NAMALWA (cell line): ENCODE results near the gene KIF3A.

Experiments
- DNase-seq: peaks from one replicate; pipeline ENCODE4 v3.0.0-alpha.2; 2015; ENCODE audit warnings: low spot score

The KIF3A gene

DNA sequence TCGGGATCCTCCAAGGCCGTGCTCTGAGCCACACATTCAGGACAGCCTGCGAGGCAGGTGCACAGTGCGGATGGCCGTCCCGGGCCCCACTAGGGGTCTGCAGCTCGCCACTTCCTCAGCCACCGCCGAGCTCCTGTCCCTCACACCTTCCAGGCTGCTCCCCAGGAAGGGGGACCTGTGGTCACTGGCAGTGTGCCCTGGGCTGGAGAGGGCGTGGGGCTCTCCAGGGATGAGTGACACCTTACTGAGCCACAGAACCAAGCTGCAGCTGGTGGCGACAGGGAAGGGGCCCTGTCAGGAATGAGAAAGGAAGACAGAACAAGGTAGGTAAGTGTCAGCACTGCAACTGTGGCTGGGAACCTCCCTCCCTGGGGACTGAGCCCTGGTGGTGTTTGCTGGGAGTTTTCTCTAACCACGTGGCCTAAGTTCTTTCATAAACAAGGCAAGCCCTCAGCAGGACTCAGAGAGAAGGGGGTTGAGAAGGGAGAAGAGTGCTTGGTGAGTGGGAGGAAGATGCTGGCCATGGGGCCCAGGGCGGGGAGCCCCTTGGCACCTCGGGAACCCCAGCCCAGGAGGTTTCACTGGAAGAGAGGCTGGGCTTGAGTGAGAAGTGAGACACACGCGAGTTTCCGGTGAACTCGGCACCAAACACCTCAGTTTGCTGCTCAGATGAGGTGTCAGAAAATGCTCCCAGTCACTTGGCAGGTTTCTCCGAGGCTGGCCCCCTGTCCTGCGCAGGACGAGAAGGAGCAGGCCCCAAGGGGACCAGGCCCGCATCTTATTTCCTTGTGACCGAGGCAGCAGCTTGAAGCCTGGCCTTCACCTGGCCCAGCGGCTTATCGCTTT lies 74.2 kb downstream of the KIF3A start:
- DNase-seq: peak; percentile 55

DNA sequence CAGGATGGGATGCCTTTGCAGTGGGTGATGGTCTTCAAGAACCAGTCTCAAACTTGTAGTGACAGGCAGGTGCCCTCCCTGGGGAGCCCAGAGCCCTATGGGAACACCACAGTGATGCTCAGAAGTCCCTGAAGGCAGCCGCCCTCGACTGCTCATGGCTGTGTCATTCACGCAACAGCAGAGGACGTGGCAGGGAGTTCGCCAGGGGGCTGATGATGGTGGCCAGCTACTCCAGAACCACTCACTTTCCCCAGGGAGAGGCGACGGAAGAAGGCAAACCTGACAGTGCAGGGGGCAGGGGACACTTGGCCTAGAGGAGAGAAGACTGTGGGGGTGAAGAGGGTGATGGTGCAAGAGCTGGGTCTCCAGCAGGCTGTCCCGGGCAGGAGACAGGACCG lies 75.3 kb downstream of the KIF3A start:
- DNase-seq: no peak

DNA sequence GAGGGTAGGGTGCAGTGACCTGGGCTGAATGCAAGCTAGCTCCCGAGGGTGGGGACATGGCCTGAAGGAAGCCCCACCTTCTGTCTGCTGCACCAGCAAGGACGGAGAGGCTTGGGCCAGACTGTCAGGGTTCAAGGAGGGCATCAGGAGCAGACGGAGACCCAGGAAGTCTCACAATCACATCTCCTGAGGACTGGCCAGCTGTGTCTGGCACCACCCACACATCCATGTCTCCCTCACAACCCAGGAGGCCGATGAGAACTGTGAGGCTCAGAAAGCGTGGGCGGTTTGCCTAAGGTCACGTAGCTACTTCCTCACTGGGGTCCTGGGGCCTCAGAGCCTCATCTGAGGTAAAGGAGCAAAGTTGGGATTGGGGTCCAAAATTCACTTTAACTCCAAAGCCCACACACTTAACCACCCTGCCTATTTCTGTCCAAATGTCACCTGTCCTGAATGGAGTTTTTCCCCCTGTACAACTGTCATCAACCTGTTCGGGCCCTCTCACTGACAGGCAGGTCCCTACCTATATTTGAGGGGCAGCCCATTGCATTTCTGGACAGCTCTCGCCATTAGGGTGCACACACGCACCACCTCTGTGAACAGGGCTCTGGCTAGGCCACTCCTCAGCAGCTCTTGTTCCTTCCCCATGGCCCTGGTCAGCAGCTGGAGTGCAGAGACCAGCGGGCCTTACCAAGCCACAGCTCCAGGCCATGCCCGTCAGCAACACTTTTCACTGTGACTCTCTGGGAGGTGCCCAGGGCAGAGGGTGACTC lies 75.9 kb downstream of the KIF3A start:
- no peak for DNase-seq

DNA sequence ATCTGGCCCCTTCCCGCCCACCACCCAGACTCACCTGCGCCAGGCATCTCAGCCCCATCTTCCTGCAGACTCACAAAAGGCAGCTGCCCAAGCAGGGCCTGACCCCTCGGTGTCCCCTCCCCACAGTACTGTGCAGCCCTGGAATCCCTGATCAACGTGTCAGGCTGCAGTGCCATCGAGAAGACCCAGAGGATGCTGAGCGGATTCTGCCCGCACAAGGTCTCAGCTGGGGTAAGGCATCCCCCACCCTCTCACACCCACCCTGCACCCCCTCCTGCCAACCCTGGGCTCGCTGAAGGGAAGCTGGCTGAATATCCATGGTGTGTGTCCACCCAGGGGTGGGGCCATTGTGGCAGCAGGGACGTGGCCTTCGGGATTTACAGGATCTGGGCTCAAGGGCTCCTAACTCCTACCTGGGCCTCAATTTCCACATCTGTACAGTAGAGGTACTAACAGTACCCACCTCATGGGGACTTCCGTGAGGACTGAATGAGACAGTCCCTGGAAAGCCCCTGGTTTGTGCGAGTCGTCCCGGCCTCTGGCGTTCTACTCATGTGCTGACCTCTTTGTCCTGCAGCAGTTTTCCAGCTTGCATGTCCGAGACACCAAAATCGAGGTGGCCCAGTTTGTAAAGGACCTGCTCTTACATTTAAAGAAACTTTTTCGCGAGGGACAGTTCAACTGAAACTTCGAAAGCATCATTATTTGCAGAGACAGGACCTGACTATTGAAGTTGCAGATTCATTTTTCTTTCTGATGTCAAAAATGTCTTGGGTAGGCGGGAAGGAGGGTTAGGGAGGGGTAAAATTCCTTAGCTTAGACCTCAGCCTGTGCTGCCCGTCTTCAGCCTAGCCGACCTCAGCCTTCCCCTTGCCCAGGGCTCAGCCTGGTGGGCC lies 77.5 kb downstream of the KIF3A start:
- DNase-seq: no peak

DNA sequence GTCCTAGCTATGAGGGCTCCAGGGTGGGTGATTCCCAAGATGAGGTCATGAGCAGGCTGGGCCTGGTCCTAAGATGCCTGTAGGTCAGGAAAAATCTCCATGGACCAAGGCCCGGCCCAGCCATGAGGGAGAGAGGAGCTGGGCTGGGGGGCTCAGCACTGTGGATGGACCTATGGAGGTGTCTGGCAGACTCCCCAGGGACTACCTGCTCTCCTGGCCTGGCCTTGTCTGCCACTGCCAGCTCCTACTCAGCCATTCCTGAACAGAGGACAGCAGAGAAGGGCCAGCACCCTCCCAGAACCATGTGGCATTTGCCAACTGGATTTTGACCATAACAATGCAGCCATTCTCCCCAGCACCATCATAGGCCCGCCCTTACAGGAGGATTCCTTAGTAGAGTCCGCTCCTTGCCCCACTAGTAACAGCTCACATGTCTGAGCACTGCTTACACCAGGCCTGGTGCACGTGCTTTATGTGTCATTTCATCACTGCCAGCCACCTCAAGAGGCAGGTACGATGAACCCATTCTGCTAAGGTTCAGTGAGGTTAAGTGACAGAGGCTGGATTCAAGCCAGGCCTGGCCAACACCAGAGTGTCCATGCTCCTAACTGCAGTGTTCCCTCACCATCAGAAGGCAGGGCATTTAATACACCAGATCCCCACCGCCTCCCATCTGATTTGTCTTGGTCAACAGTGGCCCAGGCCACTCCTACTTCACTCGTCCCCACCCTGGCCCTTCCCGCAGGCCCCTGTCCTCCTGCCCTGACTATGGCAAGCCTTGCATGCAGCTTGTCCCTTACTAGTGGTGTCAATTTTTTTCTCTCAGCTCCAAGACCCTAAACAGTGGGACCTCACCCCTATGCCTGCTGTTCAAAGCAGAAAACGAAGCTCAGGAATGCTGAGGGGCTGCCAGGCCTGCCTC lies 78.7 kb downstream of the KIF3A start:
- no peak for DNase-seq

DNA sequence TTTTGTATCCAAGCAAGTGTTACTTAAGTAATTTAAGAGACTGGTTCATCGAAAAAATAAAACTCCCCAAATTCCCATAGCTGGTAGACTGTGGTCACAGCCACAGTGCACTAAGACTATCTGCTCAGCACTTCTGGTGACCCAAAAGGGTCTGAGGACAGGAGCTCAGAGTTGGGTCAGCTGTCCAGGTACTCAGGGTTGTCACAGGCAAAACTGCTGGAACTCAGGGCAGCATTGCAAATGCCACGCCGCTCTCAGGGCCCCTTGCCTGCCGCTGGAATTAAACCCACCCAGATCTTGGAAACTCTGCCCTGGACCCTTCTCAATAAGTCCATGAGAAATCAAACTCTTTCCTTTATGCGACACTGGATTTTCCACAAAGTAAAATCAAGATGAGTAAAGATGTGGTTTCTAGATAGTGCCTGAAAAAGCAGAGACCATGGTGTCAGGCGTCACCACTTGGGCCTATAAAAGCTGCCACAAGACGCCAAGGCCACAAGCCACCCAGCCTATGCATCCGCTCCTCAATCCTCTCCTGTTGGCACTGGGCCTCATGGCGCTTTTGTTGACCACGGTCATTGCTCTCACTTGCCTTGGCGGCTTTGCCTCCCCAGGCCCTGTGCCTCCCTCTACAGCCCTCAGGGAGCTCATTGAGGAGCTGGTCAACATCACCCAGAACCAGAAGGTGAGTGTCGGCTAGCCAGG lies 79.5 kb downstream of the KIF3A start, which contains the start of gene IL13:
Gene IL13, plus strand, starts transcription at position 498 of the 705 bp plus-strand sequence. Its CDS starts 14 bp downstream, at position 512.
- DNase-seq: no peak

DNA sequence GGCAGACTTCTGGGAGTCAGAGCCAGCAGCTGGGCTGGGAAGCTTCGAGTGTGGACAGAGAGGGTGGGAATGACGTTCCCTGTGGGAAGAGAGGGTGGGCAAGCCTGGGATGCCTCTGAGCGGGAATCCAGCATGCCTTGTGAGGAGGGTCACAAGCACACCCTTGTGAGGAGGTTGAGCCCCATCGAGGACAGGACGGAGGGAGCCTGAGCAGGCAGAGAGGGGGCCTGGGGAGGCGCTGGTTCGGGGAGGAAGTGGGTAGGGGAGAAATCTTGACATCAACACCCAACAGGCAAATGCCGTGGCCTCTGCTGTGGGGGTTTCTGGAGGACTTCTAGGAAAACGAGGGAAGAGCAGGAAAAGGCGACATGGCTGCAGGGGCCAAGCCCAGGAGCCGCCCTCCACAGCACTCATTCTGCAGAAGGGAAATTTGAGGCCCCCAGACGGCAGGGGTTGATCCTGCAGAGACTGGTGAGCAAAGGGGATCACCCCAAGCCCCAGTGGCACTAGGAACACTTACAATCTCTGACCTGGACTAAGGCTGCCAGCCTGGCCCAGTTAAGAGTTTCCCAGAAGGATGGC lies 80.5 kb downstream of the KIF3A start:
- no peak for DNase-seq

DNA sequence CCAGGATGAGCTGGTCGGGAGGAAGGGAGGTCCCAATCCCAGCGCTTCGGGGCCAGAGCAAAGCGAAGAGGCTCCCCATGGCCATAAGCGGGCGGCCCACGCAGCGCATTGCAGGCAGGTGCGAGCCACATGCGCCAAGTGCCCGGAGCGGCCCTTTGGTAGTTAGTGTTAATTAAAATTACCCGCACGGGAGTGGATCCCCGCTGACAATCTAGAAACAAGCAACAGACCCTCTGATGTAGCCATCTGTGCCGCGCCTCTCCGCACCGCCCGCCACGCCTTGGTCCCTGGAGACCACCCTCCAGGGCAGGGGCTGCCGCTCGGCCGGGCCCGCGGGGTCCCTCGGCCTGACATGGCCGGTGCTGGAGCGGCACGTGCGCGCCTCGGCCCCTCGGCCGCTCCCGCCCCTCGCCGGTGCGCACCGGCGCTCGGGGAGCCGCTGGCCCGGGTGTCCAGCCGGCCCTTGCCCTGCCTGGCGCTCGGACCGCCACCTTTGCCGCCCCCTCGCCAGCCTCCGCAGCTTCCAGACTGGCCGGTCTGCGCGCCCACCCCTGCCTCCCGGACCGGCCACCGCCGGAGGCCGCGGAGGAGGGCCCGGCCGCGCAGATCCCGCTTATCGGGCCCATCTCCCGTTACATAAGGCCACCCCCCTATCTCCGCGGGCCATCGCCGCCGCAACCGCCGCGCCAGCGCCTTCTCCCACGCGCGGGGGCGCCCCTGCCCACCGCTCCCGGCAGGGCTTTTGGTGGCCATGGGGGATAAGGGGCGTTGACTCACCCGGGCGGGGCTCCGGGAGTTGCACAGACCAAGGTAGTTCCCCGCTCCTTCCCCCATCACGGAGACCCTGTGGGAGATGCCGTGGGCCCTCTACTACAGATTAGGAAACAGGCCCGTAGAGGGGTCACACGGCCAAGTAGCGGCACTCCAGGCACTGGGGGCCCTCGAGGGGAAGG lies 81.2 kb downstream of the KIF3A start:
- no peak for DNase-seq

DNA sequence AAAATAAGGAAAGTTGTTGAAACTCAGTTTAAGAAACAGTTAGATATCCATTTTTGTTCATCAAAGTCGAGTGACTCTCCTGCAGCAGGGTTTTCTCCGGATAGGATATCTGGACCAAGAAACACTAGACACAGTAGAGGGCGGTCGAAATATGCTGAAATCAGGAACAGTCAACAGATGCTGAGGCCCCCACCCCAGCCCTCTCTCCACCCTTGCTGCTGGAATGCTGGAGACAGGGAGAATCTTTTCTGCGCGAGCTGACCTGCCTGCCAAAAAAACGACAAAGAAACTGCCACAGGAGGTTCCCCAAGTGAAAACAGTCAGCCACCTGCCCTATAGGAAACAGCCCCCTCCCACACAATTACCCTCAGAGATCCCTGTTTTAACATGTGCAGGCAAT lies 83.6 kb downstream of the KIF3A start:
- no peak for DNase-seq

DNA sequence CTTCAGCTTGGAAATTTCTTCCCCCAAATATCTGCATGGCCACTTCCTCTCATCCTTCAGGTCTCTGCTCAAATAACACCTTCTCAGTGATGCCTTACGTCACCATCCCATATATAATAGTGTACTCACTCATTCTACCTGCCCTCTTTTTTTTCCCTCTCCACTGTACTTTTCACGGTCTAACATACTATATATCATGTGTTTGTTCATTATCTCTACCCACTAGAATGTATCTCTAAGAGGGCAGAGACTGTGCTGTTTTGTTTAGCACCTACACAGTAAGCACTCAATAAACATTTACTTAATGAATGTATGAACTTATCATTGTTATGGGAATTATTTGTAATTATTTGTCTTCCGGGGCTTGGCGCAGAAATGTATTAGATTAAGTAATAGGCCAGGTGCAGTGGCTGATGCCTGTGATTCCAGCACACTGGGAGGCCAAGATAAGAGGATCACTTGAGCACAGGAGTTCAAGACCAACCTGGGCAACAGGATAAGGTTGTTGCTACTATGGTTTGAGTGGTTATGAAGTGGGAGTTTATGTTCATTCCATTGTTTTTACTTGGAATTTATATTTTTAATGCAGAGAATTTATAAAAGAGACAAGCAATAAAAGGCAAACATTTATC lies 85.4 kb downstream of the KIF3A start:
- DNase-seq: no peak

DNA sequence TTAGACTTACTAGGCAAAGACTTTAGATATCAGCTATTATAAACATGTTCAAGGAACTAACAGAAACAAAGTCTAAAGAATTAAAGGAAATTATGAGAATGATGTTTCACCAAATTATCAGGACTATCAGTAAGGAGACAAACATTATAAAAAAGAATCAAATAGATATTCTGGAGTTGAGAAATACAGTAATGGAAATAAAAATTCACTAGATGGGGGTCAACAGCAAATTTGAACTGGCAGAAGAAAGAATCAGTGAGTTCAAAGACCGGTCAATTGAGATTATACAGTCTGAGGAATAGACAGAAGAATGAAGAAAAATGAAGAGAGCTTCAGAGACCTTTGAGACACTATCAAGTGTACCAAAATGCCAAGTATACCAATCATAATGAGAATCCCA lies 89.0 kb downstream of the KIF3A start:
- no peak for DNase-seq

DNA sequence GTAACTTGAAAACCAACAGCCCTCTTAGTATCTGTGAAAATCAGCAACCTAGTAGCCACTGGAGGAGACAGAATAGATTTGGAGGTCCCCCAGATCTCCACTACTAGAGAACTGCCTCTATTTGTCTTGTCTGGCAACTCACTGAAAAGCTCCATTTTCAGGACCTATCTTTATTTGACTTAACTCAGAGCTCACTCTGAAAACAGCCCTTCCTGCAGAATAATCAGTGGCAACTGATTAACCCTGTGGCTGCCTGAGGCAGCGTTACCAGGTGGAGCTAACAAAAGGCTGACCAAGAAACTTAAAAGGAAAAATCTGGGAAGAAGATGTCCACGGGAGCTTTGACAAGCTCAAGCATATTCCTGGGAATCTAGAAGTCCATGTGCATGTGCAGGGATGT lies 89.9 kb downstream of the KIF3A start:
- DNase-seq: no peak

DNA sequence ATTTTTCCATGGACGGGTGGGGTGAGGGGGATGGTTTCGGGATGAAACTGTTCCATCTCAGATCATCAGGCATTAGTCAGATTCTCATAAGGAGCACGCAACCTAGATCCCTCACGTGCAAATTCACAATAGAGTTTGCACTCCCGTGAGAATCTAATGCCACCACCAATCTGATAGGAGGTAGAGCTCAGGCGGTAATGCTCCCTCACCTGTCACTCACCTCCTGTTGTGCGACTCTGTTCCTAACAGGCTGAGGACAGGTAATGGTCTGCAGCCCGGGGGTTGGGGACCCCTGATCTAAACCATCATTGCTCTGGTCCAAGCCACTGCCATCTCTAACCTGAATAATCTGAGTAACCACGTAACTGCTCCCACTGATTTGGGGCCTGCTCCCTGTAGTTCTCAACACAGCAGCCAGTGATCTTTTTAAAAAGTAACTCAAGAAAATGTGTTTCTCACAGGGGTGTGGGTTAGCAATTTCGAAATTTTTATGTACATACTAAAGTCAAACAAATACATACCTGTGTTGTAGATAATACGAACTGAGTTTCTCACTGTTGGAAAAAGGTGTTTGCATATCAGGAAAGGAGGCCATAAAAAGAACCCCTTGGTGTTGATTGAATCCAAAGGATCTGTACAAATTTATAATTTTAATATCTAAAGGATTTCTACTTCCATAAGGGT lies 90.6 kb downstream of the KIF3A start:
- no peak for DNase-seq

DNA sequence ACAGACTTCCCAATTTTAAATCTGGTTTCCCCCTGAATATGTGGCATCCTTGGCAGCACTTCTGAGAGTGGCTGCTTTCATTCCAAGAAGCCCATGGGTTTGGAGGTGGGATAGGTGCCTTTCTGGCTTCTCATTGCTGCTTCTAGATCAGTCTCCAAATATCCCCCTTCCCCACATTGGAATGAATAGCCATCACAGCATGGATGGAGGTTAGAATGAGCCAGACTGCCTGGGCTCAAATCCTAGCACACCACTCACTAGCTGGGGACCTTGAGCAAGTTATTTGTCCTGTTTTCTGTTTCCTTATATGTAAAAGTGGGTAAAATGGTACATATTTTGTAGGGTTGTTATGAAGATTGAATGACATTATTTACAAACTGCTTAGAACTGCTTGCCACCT lies 93.2 kb downstream of the KIF3A start:
- no peak for DNase-seq
